Measurements from ENCODE around the gene RAB15.

RAB15 gene

DNA sequence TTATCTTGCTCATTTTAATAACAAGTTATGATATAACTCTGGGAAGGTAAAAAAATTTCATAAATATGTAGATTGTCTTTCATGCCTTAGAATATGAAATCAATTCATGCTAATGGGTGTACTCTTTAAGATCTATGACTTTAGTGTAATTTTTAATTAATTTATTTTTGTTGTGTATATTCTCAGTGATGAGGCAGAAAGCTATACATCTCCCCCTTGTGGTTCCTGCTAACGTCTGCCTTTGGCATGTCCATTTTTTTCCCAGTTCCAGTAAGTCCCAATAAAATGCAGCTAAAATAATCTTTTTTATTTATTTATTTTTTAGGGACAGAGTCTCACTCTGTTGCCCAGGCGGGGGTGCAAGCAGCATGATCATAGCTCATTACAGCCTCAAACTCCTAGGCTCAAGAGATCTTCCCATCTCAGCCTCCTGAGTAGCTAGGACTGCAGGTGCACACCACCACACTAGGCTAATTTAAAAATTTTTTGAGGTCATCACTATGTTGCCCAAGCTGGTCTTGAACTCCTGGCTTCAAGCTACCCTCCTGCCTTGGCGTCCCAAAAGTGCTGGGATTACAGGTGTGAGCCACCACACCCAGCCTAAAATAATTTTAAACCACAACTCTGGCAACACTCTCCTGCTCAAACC is 61.2 kb downstream of the RAB15 start:
- no peak for DNase-seq (ENCODE audit: low read depth in 3 of 3)

DNA sequence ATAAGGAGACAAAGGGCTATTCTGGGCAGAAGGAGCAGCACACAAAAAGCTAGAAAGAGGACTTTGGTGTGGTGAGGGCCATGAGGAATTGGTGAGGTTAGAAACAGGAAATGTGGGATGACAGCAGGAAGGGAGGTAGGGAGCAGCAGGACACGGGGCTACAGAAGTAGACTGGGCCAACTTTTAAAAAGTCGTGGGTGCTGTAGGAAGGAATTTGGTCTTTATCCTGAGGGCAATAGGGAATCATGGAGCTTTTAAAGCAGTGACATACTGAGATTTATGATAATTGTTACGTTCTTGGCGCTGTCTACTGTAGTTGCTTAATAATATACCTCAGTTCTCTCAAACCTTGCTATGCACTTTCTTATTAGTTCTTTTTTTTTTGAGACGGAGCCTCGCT is 66.1 kb downstream of the RAB15 start:
- no peak for DNase-seq (ENCODE audit: low read depth in 3 of 3)

GRCh38 chr14:64899958-64900357 is 72.2 kb downstream of the RAB15 start:
- DNase-seq (ENCODE audit: low read depth in 3 of 3) = no peak

Measured in stimulated activated CD4-positive, alpha-beta T cell treated with anti-CD3 and anti-CD28 coated beads, TNF-alpha, amount 100 ng/mL, for 48 hours (primary cell).